Hypothalamus (tissue), 51 donors: ENCODE data around the gene TSPAN9.

Experiments
- DNase-seq, 51 donors: peaks; one replicate each; lab custom pipeline; 2025; lab: John Stamatoyannopoulos, UW

TSPAN9 gene

GRCh38 chr12:3238196-3238595, 161.0 kb downstream of the TSPAN9 start:
- DNase-seq: no peak

GRCh38 chr12:3241621-3242020, 164.4 kb downstream of the TSPAN9 start:
- no peak for DNase-seq

- no peak for DNase-seq
These were observed 165.2 kb downstream of the TSPAN9 start for GRCh38 chr12:3242199-3242863.

GRCh38 chr12:3243376-3244084, 166.4 kb downstream of the TSPAN9 start:
- no peak for DNase-seq

- DNase-seq: no peak
These were observed 167.1 kb downstream of the TSPAN9 start for GRCh38 chr12:3244219-3244750.

GRCh38 chr12:3246253-3246652, 169.1 kb downstream of the TSPAN9 start:
- DNase-seq: no peak

GRCh38 chr12:3247077-3247476, 169.9 kb downstream of the TSPAN9 start:
- no peak for DNase-seq

GRCh38 chr12:3247629-3248161, 170.5 kb downstream of the TSPAN9 start:
- no peak for DNase-seq

GRCh38 chr12:3249081-3249800, 172.1 kb downstream of the TSPAN9 start:
- no peak for DNase-seq

- DNase-seq: no peak
These were observed 172.9 kb downstream of the TSPAN9 start for GRCh38 chr12:3250034-3250433.

- no peak for DNase-seq
These were observed 173.4 kb downstream of the TSPAN9 start for GRCh38 chr12:3250576-3250975.

- DNase-seq: no peak
These were observed 173.9 kb downstream of the TSPAN9 start for GRCh38 chr12:3251067-3251466.

GRCh38 chr12:3251691-3252090, 174.5 kb downstream of the TSPAN9 start:
- DNase-seq: peak in 5 of 51 donors; percentile 6 to 18 (median 10)

GRCh38 chr12:3252450-3252891, 175.3 kb downstream of the TSPAN9 start:
- peak in 42 of 51 donors; percentile 4 to 80 (median 48) for DNase-seq

GRCh38 chr12:3253682-3254275, 176.6 kb downstream of the TSPAN9 start:
- no peak for DNase-seq

GRCh38 chr12:3255057-3255456, 177.9 kb downstream of the TSPAN9 start:
- DNase-seq: no peak

- no peak for DNase-seq
These were observed 179.0 kb downstream of the TSPAN9 start for GRCh38 chr12:3256103-3256631.

GRCh38 chr12:3257411-3257810, 180.2 kb downstream of the TSPAN9 start:
- no peak for DNase-seq

- DNase-seq: no peak
These were observed 182.8 kb downstream of the TSPAN9 start for GRCh38 chr12:3259973-3260372.

- DNase-seq: no peak
These were observed 184.7 kb downstream of the TSPAN9 start for GRCh38 chr12:3261782-3262359.
